Measurements from ENCODE around the gene IGIP.

The IGIP gene

GRCh38 chr5:140125637-140126036 is at the start of gene IGIP:
IGIP (plus strand) TSS chr5:140125937; CDS start chr5:140128477, 2,540 bp downstream.
- no peak for DNase-seq (ENCODE audit: low read depth)

- no peak for DNase-seq (ENCODE audit: low read depth)
Measured at GRCh38 chr5:140076142-140076541, 49.6 kb upstream of the IGIP start.

GRCh38 chr5:140076788-140077187 is 48.9 kb upstream of the IGIP start:
- DNase-seq (ENCODE audit: low read depth): no peak

- DNase-seq (ENCODE audit: low read depth): no peak
Measured at GRCh38 chr5:140083120-140083519, 42.6 kb upstream of the IGIP start.

- DNase-seq (ENCODE audit: low read depth): no peak
Measured at GRCh38 chr5:140083650-140084049, 42.1 kb upstream of the IGIP start.

GRCh38 chr5:140084541-140084940 is 41.2 kb upstream of the IGIP start:
- DNase-seq (ENCODE audit: low read depth): no peak

- no peak for DNase-seq (ENCODE audit: low read depth)
Measured at GRCh38 chr5:140090251-140090650, 35.5 kb upstream of the IGIP start.

- no peak for DNase-seq (ENCODE audit: low read depth)
Measured at GRCh38 chr5:140093179-140093578, 32.6 kb upstream of the IGIP start.

- DNase-seq (ENCODE audit: low read depth): no peak
Measured at GRCh38 chr5:140093866-140094265, 31.9 kb upstream of the IGIP start.

GRCh38 chr5:140094889-140095288 is 30.8 kb upstream of the IGIP start:
- no peak for DNase-seq (ENCODE audit: low read depth)

GRCh38 chr5:140101179-140101578 is 24.6 kb upstream of the IGIP start:
- no peak for DNase-seq (ENCODE audit: low read depth)

GRCh38 chr5:140103154-140103553 is 22.6 kb upstream of the IGIP start:
- DNase-seq (ENCODE audit: low read depth): no peak

- no peak for DNase-seq (ENCODE audit: low read depth)
Measured at GRCh38 chr5:140104100-140104499, 21.6 kb upstream of the IGIP start.

- no peak for DNase-seq (ENCODE audit: low read depth)
Measured at GRCh38 chr5:140106101-140106500, 19.6 kb upstream of the IGIP start.

- no peak for DNase-seq (ENCODE audit: low read depth)
Measured at GRCh38 chr5:140106805-140107311, 18.9 kb upstream of the IGIP start.

- DNase-seq (ENCODE audit: low read depth): peak; percentile 65
Measured at GRCh38 chr5:140107312-140108092, 18.2 kb upstream of the IGIP start.

GRCh38 chr5:140108093-140109017 is 17.4 kb upstream of the IGIP start:
- DNase-seq (ENCODE audit: low read depth): no peak

- DNase-seq (ENCODE audit: low read depth): no peak
Measured at GRCh38 chr5:140109018-140109758, 16.5 kb upstream of the IGIP start.

- no peak for DNase-seq (ENCODE audit: low read depth)
Measured at GRCh38 chr5:140109759-140110645, 15.7 kb upstream of the IGIP start.

- no peak for DNase-seq (ENCODE audit: low read depth)
Measured at GRCh38 chr5:140110646-140110957, 15.1 kb upstream of the IGIP start.
